Activated CD4-positive, alpha-beta T cell treated with anti-CD3 and anti-CD28 coated beads, Interleukin-2, amount 10 ng/mL, durations not matched to agents 7 days and 5 days (primary cell): ENCODE data around the gene NCKAP5. TPM values are rescaled to one million over a fixed set of nuclear protein-coding genes. Genes with fewer than 3 reads are reported as not detected.

Source experiments
- CTCF ChIA-PET: fragments of 350-600 bp; sonication (Branson Sonifier 250); formaldehyde crosslinking; loops from one replicate; lab custom pipeline; 2021; ENCODE audit warnings: antibody characterized with exemption; lab: Charles Lee
- POLR2A ChIA-PET: fragments of 350-600 bp; sonication (Branson Sonifier 250); formaldehyde crosslinking; loops from one replicate; lab custom pipeline; 2021; ENCODE audit warnings: antibody characterized with exemption; lab: Charles Lee
- DNase-seq: peaks from one replicate; pipeline ENCODE4 v3.0.0-alpha.2; 2020
- H3K27ac Mint-ChIP-seq: one replicate; pipeline ENCODE4 v1.8.0; 2021; ENCODE audit warnings: mild to moderate bottlenecking, moderate library complexity, mixed read lengths
- H3K27me3 Mint-ChIP-seq: one replicate; pipeline ENCODE4 v1.8.0; 2021; ENCODE audit warnings: mixed read lengths
- H3K36me3 Mint-ChIP-seq: one replicate; pipeline ENCODE4 v1.8.0; 2021; ENCODE audit warnings: low read depth, mixed read lengths
- H3K4me1 Mint-ChIP-seq: one replicate; pipeline ENCODE4 v1.8.0; 2021; ENCODE audit warnings: mixed read lengths
- H3K4me3 Mint-ChIP-seq: one replicate; pipeline ENCODE4 v1.8.0; 2021; ENCODE audit warnings: mild to moderate bottlenecking, moderate library complexity, mixed read lengths
- H3K9me3 Mint-ChIP-seq: one replicate; pipeline ENCODE4 v1.8.0; 2021; ENCODE audit warnings: mixed read lengths
- total RNA-seq, 2 experiments: library from RNA; stranded (reverse); gene quantifications; one replicate each; pipeline ENCODE4 v1.2.3, GENCODE V29; 2021

Gene NCKAP5
- total RNA-seq, 2 experiments from 2014 or later = not detected

GRCh38 chr2:132668987-132669907 is 899.0 kb downstream of the NCKAP5 start:
- Mint-ChIP-seq H3K4me3 (no peak overlapping the region), H3K27ac (no peak overlapping the region), H3K9me3 (no peaks in the 10 kb centered on the region), H3K36me3 (no peaks in the 10 kb centered on the region), H3K4me1 (no peaks in the 10 kb centered on the region), H3K27me3 (peaks cover 29% of the 10 kb centered on the region)
- DNase-seq = no peak
- POLR2A ChIA-PET = no interaction called here
- CTCF ChIA-PET = no interaction called here

GRCh38 chr2:132668189-132668823 is 900.0 kb downstream of the NCKAP5 start:
- no peaks in the 10 kb centered on the region for H3K36me3 Mint-ChIP-seq
- H3K9me3 Mint-ChIP-seq = no peaks in the 10 kb centered on the region
- no peak overlapping the region for H3K27ac Mint-ChIP-seq
- H3K4me3 Mint-ChIP-seq = no peak overlapping the region
- peaks cover 29% of the 10 kb centered on the region for H3K27me3 Mint-ChIP-seq
- no peaks in the 10 kb centered on the region for H3K4me1 Mint-ChIP-seq
- POLR2A ChIA-PET = no interaction called here
- no peak for DNase-seq
- CTCF ChIA-PET = no interaction called here

- POLR2A ChIA-PET = no interaction called here
- Mint-ChIP-seq H3K4me1 (no peaks in the 10 kb centered on the region), H3K27me3 (peaks cover 25% of the 10 kb centered on the region), H3K4me3 (no peak overlapping the region), H3K27ac (no peak overlapping the region), H3K36me3 (no peaks in the 10 kb centered on the region), H3K9me3 (no peaks in the 10 kb centered on the region)
- no peak for DNase-seq
- CTCF ChIA-PET = interaction anchor here (0.6 kb wide), 1 partner anchor 397 kb away, joined by 3 read pairs; no protein-coding TSS in a partner anchor
Measured at GRCh38 chr2:132667706-132668105, 900.6 kb downstream of the NCKAP5 start.

- Mint-ChIP-seq H3K4me3 (no peak overlapping the region), H3K27me3 (peaks cover 15% of the 10 kb centered on the region), H3K4me1 (no peaks in the 10 kb centered on the region), H3K9me3 (no peaks in the 10 kb centered on the region), H3K36me3 (no peaks in the 10 kb centered on the region), H3K27ac (no peak overlapping the region)
- POLR2A ChIA-PET = no interaction called here
- CTCF ChIA-PET = interaction anchor here (0.5 kb wide), 1 partner anchor 15 kb away, joined by 3 read pairs; no protein-coding TSS in a partner anchor
- no peak for DNase-seq
Measured at GRCh38 chr2:132665401-132666140, 902.7 kb downstream of the NCKAP5 start.

GRCh38 chr2:132664096-132664495 is 904.2 kb downstream of the NCKAP5 start:
- no peaks in the 10 kb centered on the region for H3K4me1 Mint-ChIP-seq
- H3K4me3 Mint-ChIP-seq = no peak overlapping the region
- ChIA-PET CTCF (no interaction called here), POLR2A (no interaction called here)
- DNase-seq = no peak
- H3K9me3 Mint-ChIP-seq = no peaks in the 10 kb centered on the region
- H3K27me3 Mint-ChIP-seq = peaks cover 13% of the 10 kb centered on the region
- no peak overlapping the region for H3K27ac Mint-ChIP-seq
- H3K36me3 Mint-ChIP-seq = no peaks in the 10 kb centered on the region

- POLR2A ChIA-PET = no interaction called here
- Mint-ChIP-seq H3K27ac (no peak overlapping the region), H3K27me3 (peaks cover 5% of the 10 kb centered on the region), H3K4me3 (no peak overlapping the region), H3K36me3 (no peaks in the 10 kb centered on the region), H3K4me1 (no peaks in the 10 kb centered on the region), H3K9me3 (no peaks in the 10 kb centered on the region)
- no peak for DNase-seq
- CTCF ChIA-PET = no interaction called here
Measured at GRCh38 chr2:132662732-132663131, 905.5 kb downstream of the NCKAP5 start.

GRCh38 chr2:132659331-132659730 is 908.9 kb downstream of the NCKAP5 start:
- Mint-ChIP-seq H3K9me3 (no peaks in the 10 kb centered on the region), H3K27me3 (no peaks in the 10 kb centered on the region), H3K4me1 (no peaks in the 10 kb centered on the region), H3K27ac (no peak overlapping the region), H3K36me3 (no peaks in the 10 kb centered on the region), H3K4me3 (no peak overlapping the region)
- POLR2A ChIA-PET = interaction anchor here (0.7 kb wide), 1 partner anchor 536 kb away, joined by 3 read pairs; no protein-coding TSS in a partner anchor
- CTCF ChIA-PET = no interaction called here
- no peak for DNase-seq

- Mint-ChIP-seq H3K27ac (no peak overlapping the region), H3K9me3 (no peaks in the 10 kb centered on the region), H3K27me3 (no peaks in the 10 kb centered on the region), H3K36me3 (no peaks in the 10 kb centered on the region), H3K4me3 (no peak overlapping the region), H3K4me1 (no peaks in the 10 kb centered on the region)
- no peak for DNase-seq
- ChIA-PET POLR2A (no interaction called here), CTCF (no interaction called here)
Measured at GRCh38 chr2:132656266-132656975, 911.8 kb downstream of the NCKAP5 start.

GRCh38 chr2:132654968-132655367 is 913.3 kb downstream of the NCKAP5 start:
- H3K27me3 Mint-ChIP-seq = no peaks in the 10 kb centered on the region
- no peaks in the 10 kb centered on the region for H3K4me1 Mint-ChIP-seq
- H3K36me3 Mint-ChIP-seq = no peaks in the 10 kb centered on the region
- H3K27ac Mint-ChIP-seq = no peak overlapping the region
- H3K4me3 Mint-ChIP-seq = no peak overlapping the region
- POLR2A ChIA-PET = no interaction called here
- H3K9me3 Mint-ChIP-seq = no peaks in the 10 kb centered on the region
- DNase-seq = no peak
- CTCF ChIA-PET = no interaction called here

- CTCF ChIA-PET = no interaction called here
- H3K4me1 Mint-ChIP-seq = no peaks in the 10 kb centered on the region
- H3K4me3 Mint-ChIP-seq = no peak overlapping the region
- DNase-seq = no peak
- no peak overlapping the region for H3K27ac Mint-ChIP-seq
- POLR2A ChIA-PET = no interaction called here
- no peaks in the 10 kb centered on the region for H3K36me3 Mint-ChIP-seq
- no peaks in the 10 kb centered on the region for H3K27me3 Mint-ChIP-seq
- H3K9me3 Mint-ChIP-seq = no peaks in the 10 kb centered on the region
Measured at GRCh38 chr2:132654335-132654734, 913.9 kb downstream of the NCKAP5 start.

- CTCF ChIA-PET = no interaction called here
- Mint-ChIP-seq H3K4me3 (no peak overlapping the region), H3K27ac (no peak overlapping the region), H3K27me3 (no peaks in the 10 kb centered on the region), H3K36me3 (no peaks in the 10 kb centered on the region), H3K4me1 (no peaks in the 10 kb centered on the region), H3K9me3 (no peaks in the 10 kb centered on the region)
- POLR2A ChIA-PET = no interaction called here
- no peak for DNase-seq
Measured at GRCh38 chr2:132652474-132652873, 915.8 kb downstream of the NCKAP5 start.
